HL-60 (cell line): Measurements from ENCODE around the gene MINPP1.

ENCODE experiments used
- DNase-seq, 2 experiments: peaks; one replicate each; pipeline ENCODE4 v3.0.0-alpha.2; 2010 to 2020; ENCODE audit warnings: low read depth in 1 of 2, low spot score in 1 of 2
- H3K27ac ChIP-seq: fragments of 250-450 bp; sonication (Bioruptor Pico); replicated peaks from 2 replicates; pipeline ENCODE4 v1.5.1; 2020; ENCODE audit warnings: mild to moderate bottlenecking, moderate library complexity
- H3K27me3 ChIP-seq: fragments of 250-450 bp; sonication (Bioruptor Pico); 2 replicates; pipeline ENCODE4 v1.5.1; 2021; ENCODE audit warnings: mild to moderate bottlenecking, moderate library complexity; ENCODE audit not compliant: insufficient read depth, poor library complexity, severe bottlenecking
- H3K4me3 ChIP-seq: replicated peaks from 2 replicates; pipeline ENCODE4 v1.5.1; 2011; ENCODE audit warnings: mild to moderate bottlenecking, control low read depth, low read length; ENCODE audit not compliant: insufficient read depth
- CTCF ChIP-seq: IDR thresholded peaks from one replicate; pipeline ENCODE4 v1.5.1; 2011; ENCODE audit warnings: low read length, control low read depth, inconsistent platforms; ENCODE audit not compliant: insufficient read depth
- GABPA ChIP-seq: IDR thresholded peaks from 2 replicates; pipeline ENCODE4 v1.6.1; 2012; ENCODE audit warnings: low read depth
- POLR2AphosphoS5 ChIP-seq: IDR thresholded peaks from 2 replicates; pipeline ENCODE4 v1.6.1; 2012; ENCODE audit warnings: low read depth
- REST ChIP-seq: IDR thresholded peaks from 2 replicates; pipeline ENCODE4 v1.6.1; 2012; ENCODE audit warnings: low read depth; ENCODE audit not compliant: insufficient replicate concordance
- SPI1 ChIP-seq: IDR thresholded peaks from 2 replicates; pipeline ENCODE4 v1.6.1; 2012; ENCODE audit warnings: low read depth, mild to moderate bottlenecking, borderline replicate concordance

Gene MINPP1

DNA sequence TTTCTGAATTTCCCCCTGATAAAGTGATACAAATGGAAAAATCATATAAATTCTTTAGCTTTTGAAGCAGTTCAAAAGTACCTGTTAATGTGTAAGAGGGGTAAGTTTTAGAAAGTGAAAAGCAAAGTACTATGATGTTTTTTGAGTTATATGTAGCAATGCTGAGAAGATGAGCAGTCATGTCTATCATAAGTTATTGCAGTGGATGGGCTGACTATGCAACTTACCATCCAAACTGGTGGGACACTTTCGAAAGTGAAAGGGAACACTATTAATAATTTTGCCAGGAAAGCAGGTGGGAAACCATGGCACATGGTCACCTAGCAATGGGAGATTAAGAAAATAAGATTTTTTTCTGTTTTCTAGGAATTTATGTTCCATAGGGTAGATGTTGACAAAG is 4.1 kb downstream of the MINPP1 start:
- no peak for DNase-seq
- no peak overlapping the region for H3K4me3 ChIP-seq
- no peak overlapping the region for H3K27ac ChIP-seq
- TF ChIP-seq POLR2AphosphoS5 (no peak), GABPA (no peak), SPI1 (no peak), REST (no peak), CTCF (no peak)
- H3K27me3 ChIP-seq, result no peaks in the 10 kb centered on the region

DNA sequence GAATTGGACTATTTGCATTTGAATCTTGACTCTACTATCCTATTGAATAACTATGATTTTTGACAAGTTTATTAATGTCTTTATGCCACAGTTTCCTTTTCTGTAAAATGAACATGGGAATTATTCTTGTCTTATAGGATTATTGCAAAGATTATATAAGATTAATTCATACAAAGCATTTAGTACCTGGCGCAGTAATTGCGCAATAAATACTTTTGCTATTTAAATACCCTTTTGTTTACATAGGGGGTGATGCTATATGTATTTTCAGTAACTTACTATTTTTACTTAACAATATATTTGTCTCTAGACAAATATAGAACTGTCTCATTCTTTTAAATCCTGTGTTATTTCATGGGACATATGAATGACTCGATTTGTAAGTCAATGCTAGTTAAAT is 5.3 kb downstream of the MINPP1 start:
- no peak overlapping the region for H3K4me3 ChIP-seq
- no peak overlapping the region for H3K27ac ChIP-seq
- H3K27me3 ChIP-seq, result no peaks in the 10 kb centered on the region
- DNase-seq, result no peak
- TF ChIP-seq POLR2AphosphoS5 (no peak), REST (no peak), CTCF (no peak), SPI1 (no peak), GABPA (no peak)

- no peak overlapping the region for H3K27ac ChIP-seq
- no peak for DNase-seq
- TF ChIP-seq REST, result no peak
- TF ChIP-seq SPI1, result no peak
- TF ChIP-seq GABPA, result no peak
- no peak overlapping the region for H3K4me3 ChIP-seq
- H3K27me3 ChIP-seq, result no peaks in the 10 kb centered on the region
These were observed 6.8 kb downstream of the MINPP1 start for GRCh38 chr10:87511526-87511925.

- H3K27ac ChIP-seq, result no peak overlapping the region
- DNase-seq, result no peak
- H3K27me3 ChIP-seq, result no peaks in the 10 kb centered on the region
- no peak overlapping the region for H3K4me3 ChIP-seq
- TF ChIP-seq GABPA, result no peak
- no peak for TF ChIP-seq POLR2AphosphoS5
- TF ChIP-seq SPI1, result no peak
- TF ChIP-seq REST, result no peak
- no peak for TF ChIP-seq CTCF
These were observed 14.2 kb downstream of the MINPP1 start for GRCh38 chr10:87518937-87519336.
